Caco-2 (cell line): Measurements from ENCODE around the gene ANAPC7. TPM values are rescaled to one million over a fixed set of nuclear protein-coding genes. Genes with fewer than 3 reads are reported as not detected.

Source experiments
- BruUV-seq: library from RNA; stranded (reverse); fragments of 400-500 nt; replicated peaks from 2 replicates; lab custom pipeline; 2021; lab: Mats Ljungman, UMichigan
- CTCF ChIA-PET: fragments of 300-600 bp; sonication (Branson Sonifier 250); formaldehyde crosslinking; loops from one replicate; lab custom pipeline; 2022; ENCODE audit warnings: antibody characterized with exemption; lab: Charles Lee
- POLR2A ChIA-PET: fragments of 300-600 bp; sonication (Branson Sonifier 250); formaldehyde crosslinking; loops from one replicate; lab custom pipeline; 2022; ENCODE audit warnings: antibody characterized with exemption; lab: Charles Lee
- DNase-seq, 2 experiments: peaks; one replicate each; pipeline versions ENCODE4 v3.0.0 to v3.0.0-alpha.2; 2020 to 2022
- H3K27me3 ChIP-seq: replicated peaks from 2 replicates; pipeline ENCODE4 v1.6.0; 2011; ENCODE audit warnings: low read length; ENCODE audit not compliant: control insufficient read depth, insufficient read depth
- H3K36me3 ChIP-seq: 2 replicates; pipeline ENCODE4 v1.5.1; 2011; ENCODE audit warnings: low read length; ENCODE audit not compliant: control insufficient read depth, insufficient read depth
- H3K4me1 ChIP-seq: fragments of 250-450 bp; sonication (Bioruptor Pico); 2 replicates; pipeline ENCODE4 v1.5.1; 2020; ENCODE audit warnings: mild to moderate bottlenecking
- H3K4me3 ChIP-seq: 2 replicates; pipeline ENCODE4 v1.5.1; 2011; ENCODE audit warnings: low read depth, mild to moderate bottlenecking, control low read depth, low read length
- H3K9me3 ChIP-seq: fragments of 250-450 bp; sonication (Bioruptor Pico); 2 replicates; pipeline ENCODE4 v1.5.1; 2020; ENCODE audit warnings: mild to moderate bottlenecking, moderate library complexity
- H3K27ac Mint-ChIP-seq: one replicate; pipeline ENCODE4 v1.8.0; 2022; ENCODE audit warnings: mixed read lengths; ENCODE audit not compliant: unreplicated experiment
- H3K27me3 Mint-ChIP-seq: one replicate; pipeline ENCODE4 v1.8.0; 2022; ENCODE audit warnings: mixed read lengths; ENCODE audit not compliant: insufficient read depth, unreplicated experiment
- H3K36me3 Mint-ChIP-seq: one replicate; pipeline ENCODE4 v1.8.0; 2022; ENCODE audit warnings: mild to moderate bottlenecking, mixed read lengths; ENCODE audit not compliant: insufficient read depth, unreplicated experiment
- H3K4me1 Mint-ChIP-seq: one replicate; pipeline ENCODE4 v1.8.0; 2022; ENCODE audit warnings: low read depth, mixed read lengths; ENCODE audit not compliant: unreplicated experiment
- H3K4me3 Mint-ChIP-seq: one replicate; pipeline ENCODE4 v1.8.0; 2022; ENCODE audit warnings: mild to moderate bottlenecking, moderate library complexity, mixed read lengths; ENCODE audit not compliant: unreplicated experiment
- H3K9me3 Mint-ChIP-seq: one replicate; pipeline ENCODE4 v1.8.0; 2022; ENCODE audit warnings: mixed read lengths; ENCODE audit not compliant: unreplicated experiment
- CTCF ChIP-seq, 2 experiments: fragments of 200-600 bp in 1 of 2; IDR thresholded peaks; 1 replicate in 1 of 2; 2 replicates in 1 of 2; pipeline versions ENCODE4 v1.5.1 to v1.8.0; 2011 to 2022; ENCODE audit warnings: antibody characterized with exemption in 1 of 2, control low read depth in 1 of 2, inconsistent platforms in 1 of 2, low read depth in 1 of 2, low read length in 1 of 2, mild to moderate bottlenecking in 1 of 2, moderate library complexity in 1 of 2; ENCODE audit not compliant: insufficient read depth in 1 of 2, severe bottlenecking in 1 of 2, unreplicated experiment in 1 of 2
- intact Hi-C: fragments of 100-400 bp; cut with micrococcal nuclease; formaldehyde crosslinking; loops from one replicate; pipeline ENCODE4 v1.10.0; 2022; ENCODE audit not compliant: unreplicated experiment
- total RNA-seq: library from RNA; stranded (reverse); gene quantifications from 2 replicates; pipeline ENCODE4 v1.2.3, GENCODE V29; 2022

The ANAPC7 gene
- total RNA-seq, 1 experiment from 2014 or later = 93.8 TPM

DNA sequence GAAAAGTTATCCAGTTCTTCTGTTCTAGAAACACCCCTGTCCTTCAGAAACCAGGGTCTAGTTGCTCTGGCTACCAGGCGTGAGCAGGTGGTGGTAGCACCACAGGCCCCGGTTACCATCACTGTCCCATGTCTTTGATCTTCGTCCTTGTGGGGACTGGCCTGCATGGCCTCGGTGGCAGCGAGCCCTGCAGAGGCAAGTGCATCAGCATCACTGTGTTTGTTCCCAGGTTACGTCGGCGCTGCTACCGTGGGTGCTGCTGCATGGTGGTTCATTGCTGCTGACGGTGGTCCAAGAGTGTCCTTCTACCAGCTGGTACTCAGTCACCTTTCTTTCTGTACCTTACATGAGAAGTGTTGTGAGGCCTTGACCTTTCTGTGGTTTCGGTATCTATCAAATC is 58.9 kb downstream of the ANAPC7 start:
- no peak for DNase-seq
- intact Hi-C loops = no loop called here
- no peaks in the 10 kb centered on the region for H3K4me1 ChIP-seq
- TF ChIP-seq CTCF (IDR thresholded peaks at IDR 0.05; ENCODE audit: insufficient read depth in 1 of 2, low read depth in 1 of 2, low read length in 1 of 2, severe bottlenecking in 1 of 2, unreplicated experiment in 1 of 2) = no peak
- ChIA-PET POLR2A (no interaction called here), CTCF (no interaction called here)
- no peaks in the 10 kb centered on the region for H3K4me1 Mint-ChIP-seq
- H3K9me3 Mint-ChIP-seq = no peaks in the 10 kb centered on the region
- H3K27ac Mint-ChIP-seq = no peak overlapping the region
- no peaks in the 10 kb centered on the region for H3K27me3 Mint-ChIP-seq
- H3K36me3 Mint-ChIP-seq = peaks cover 99% of the 10 kb centered on the region
- H3K4me3 Mint-ChIP-seq = no peak overlapping the region
- peaks cover 4% of the 10 kb centered on the region for H3K36me3 ChIP-seq
- no peak overlapping the region for H3K4me3 ChIP-seq
- no peaks in the 10 kb centered on the region for H3K9me3 ChIP-seq
- H3K27me3 ChIP-seq = no peaks in the 10 kb centered on the region
- no TSS peak for BruUV-seq

GRCh38 chr12:110343736-110344555 is 59.6 kb downstream of the ANAPC7 start:
- DNase-seq = no peak
- H3K4me1 Mint-ChIP-seq = no peaks in the 10 kb centered on the region
- ChIA-PET CTCF (no interaction called here), POLR2A (no interaction called here)
- H3K36me3 Mint-ChIP-seq = peaks cover 99% of the 10 kb centered on the region
- Histone ChIP-seq H3K4me3 (no peak overlapping the region), H3K9me3 (no peaks in the 10 kb centered on the region), H3K4me1 (no peaks in the 10 kb centered on the region), H3K27me3 (no peaks in the 10 kb centered on the region), H3K36me3 (peaks cover 4% of the 10 kb centered on the region)
- intact Hi-C loops = no loop called here
- no peaks in the 10 kb centered on the region for H3K9me3 Mint-ChIP-seq
- no peak overlapping the region for H3K4me3 Mint-ChIP-seq
- H3K27me3 Mint-ChIP-seq = no peaks in the 10 kb centered on the region
- TF ChIP-seq CTCF (IDR thresholded peaks at IDR 0.05; ENCODE audit: insufficient read depth in 1 of 2, low read depth in 1 of 2, low read length in 1 of 2, severe bottlenecking in 1 of 2, unreplicated experiment in 1 of 2) = no peak
- no TSS peak for BruUV-seq
- H3K27ac Mint-ChIP-seq = no peak overlapping the region

GRCh38 chr12:110343114-110343513 is 60.4 kb downstream of the ANAPC7 start:
- no peaks in the 10 kb centered on the region for H3K27me3 Mint-ChIP-seq
- intact Hi-C loops = no loop called here
- peaks cover 3% of the 10 kb centered on the region for H3K36me3 ChIP-seq
- BruUV-seq = no TSS peak
- ChIA-PET CTCF (no interaction called here), POLR2A (no interaction called here)
- H3K27ac Mint-ChIP-seq = no peak overlapping the region
- no peak overlapping the region for H3K4me3 Mint-ChIP-seq
- no peak for DNase-seq
- peaks cover 99% of the 10 kb centered on the region for H3K36me3 Mint-ChIP-seq
- H3K4me1 Mint-ChIP-seq = no peaks in the 10 kb centered on the region
- no peaks in the 10 kb centered on the region for H3K4me1 ChIP-seq
- no peaks in the 10 kb centered on the region for H3K27me3 ChIP-seq
- no peaks in the 10 kb centered on the region for H3K9me3 Mint-ChIP-seq
- H3K4me3 ChIP-seq = no peak overlapping the region
- no peaks in the 10 kb centered on the region for H3K9me3 ChIP-seq
- TF ChIP-seq CTCF (IDR thresholded peaks at IDR 0.05; ENCODE audit: insufficient read depth in 1 of 2, low read depth in 1 of 2, low read length in 1 of 2, severe bottlenecking in 1 of 2, unreplicated experiment in 1 of 2) = no peak
